NCI-H1436 treated with DMSO at 0.1 percent for 48 hours (cell line): ENCODE results near the gene PPDPF.
"Not testable (repeated sequence)": the region's sequence is repeated elsewhere in the genome, so short reads cannot be mapped to it uniquely, and the experiment has no call there.

Experiments
- DNase-seq: peaks from one replicate; lab custom pipeline; 2025; lab: John Stamatoyannopoulos, UW

The PPDPF gene

DNA sequence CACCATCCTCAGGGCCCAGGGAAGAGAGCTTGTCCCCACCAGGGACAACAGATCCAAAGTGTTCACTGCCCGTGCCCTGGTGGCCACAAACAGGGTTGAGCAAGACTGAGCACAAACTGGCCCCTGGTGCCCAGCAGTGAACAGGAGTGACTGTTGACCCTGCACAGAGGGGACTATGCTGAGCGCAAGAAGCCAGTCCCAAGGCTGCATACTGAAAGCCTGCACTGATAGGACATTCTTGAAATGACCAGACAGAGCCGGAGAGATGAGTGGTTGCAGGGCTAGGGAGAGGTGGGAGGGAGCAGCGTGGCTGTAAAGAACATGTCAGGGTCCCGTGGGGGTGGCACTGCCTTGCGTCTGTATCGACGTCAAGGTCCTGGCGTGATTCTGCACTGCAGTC is 30.5 kb downstream of the PPDPF start:
- no peak for DNase-seq

DNA sequence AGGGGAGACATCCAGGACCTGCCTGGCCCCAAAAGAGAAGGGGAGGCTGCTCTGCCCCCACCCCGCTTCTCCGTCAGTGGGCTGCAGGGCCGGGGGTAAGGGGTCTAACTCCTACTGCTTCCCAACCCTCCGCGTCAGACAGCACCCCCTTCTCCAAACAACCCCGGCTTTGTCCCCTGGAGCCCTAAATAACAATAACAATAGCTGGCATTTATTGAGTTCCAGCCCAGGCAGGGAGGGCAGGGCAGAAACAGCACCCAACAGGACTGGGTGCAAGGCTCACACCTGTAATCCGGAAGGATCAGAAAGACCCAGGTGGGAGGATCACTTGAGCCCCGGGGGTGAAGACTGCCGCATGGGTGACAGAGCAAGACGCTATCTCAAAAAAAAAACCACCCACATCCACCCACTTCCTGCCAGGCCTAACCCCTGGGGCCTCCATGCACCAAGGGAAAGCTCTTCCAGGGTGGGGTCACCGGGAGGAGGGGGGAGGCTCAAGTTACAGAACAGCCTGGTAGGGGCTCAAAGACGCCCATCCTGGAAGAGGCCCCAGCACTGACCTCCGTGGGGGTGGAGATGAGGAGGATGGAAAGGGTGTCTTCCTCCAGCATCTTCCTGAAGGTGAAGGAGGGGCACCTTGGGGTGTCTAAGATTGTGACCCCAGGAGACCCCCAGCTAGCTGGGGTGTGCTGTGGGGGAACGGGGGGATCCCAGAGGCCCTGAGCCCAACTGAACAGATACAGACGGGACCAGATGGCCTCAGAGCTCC is 32.1 kb downstream of the PPDPF start:
- no peak for DNase-seq

DNA sequence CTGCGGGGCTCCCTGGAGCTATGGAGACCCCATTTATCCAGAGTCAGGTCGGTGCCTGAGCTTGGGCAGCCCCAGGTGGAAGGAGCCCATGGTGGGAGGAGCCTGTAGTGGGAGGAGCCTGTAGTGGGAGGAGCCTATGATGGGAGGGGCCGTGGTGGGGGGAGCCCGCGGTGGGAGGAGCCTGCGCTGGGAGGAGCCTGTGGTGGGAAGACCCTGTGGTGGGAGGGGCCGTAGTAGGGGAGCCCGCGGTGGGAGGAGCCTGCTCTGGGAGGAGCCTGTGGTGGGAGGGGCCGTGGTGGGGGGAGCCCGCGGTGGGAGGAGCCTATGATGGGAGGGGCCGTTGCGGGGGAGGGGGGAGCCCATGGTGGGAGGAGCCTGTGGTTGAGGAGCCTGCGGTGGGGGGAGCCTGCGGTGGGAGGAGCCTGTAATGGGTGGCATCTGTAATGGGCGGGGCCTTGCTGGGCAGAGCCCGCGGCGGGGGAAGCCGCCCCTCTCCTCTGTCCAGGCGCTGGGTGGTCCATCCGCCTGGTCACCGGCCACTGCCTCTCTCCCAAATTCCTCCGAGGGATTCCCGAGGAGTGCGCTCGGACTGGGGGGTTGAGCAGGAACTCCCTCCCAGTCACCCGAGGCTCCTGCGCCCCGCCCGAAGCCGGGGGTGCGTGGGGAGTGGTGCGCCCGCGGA is 32.8 kb downstream of the PPDPF start:
- no peak for DNase-seq

DNA sequence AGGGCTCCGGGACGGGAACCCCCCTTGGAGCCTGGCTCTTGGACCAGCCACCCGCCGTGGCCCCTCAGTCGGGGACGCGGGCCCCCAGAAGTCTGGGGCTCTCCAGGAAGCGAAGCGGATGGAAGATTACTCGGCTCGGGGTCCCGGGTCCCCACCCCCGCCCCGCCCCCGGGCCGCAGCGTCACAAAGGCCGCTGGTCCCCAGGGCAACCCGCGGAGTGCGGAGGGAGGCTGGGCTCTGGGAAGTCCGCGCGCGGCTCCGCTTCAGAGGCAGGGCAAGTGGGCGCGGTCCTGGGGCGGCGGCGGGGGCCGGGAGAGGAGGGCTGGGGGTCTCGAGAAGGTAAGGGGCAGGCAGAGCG is 33.3 kb downstream of the PPDPF start, which contains the start of gene FNDC11:
TSS of gene FNDC11 (plus strand) at position 227 of the 358 bp plus-strand sequence. CDS start 1,505 bp downstream, outside the sequence.
- no peak for DNase-seq

DNA sequence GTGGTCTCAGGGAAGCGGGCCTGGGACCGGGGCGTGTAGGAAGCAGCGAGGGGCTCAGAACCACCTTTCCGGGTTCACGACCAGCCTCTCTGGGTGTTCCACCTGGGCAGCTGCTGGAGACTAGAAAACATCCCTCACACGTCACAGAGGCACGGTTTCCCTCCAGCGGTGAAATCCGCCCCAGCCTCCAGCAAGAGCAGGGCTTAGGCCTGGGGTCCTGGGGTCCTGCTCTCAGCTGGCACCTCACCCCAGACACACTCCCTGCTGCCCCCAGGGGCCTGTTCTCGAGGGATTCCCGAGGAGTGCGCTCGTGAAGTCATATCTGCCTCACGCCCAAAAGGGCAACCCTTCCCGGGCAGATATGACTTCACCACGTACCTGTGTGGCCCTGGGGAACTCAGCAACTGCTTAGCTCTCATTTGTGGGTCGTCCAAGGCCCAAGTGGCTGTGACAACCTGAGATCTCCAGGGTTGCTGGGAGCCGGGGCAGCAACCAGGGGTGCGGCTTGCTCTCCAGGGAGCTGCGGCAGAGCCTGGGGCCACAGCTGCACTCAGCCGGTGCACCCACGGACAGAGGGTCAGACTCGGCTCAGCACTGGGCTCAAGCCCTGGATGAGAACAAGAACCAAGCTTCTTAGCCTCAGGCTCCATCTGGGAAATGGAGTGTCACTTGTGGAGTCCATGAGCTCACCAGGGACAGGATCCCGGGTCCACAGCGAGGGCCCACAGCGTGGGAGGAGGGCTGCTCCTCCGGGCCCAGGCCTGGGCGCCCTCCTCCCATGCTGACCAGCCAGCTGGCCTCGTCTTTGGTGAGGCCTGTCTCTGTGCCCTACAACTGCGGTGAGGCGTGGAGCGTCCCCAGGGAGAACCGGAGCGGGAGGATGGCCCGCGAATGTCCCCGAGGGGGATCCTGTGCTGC is 34.1 kb downstream of the PPDPF start:
- no peak for DNase-seq

DNA sequence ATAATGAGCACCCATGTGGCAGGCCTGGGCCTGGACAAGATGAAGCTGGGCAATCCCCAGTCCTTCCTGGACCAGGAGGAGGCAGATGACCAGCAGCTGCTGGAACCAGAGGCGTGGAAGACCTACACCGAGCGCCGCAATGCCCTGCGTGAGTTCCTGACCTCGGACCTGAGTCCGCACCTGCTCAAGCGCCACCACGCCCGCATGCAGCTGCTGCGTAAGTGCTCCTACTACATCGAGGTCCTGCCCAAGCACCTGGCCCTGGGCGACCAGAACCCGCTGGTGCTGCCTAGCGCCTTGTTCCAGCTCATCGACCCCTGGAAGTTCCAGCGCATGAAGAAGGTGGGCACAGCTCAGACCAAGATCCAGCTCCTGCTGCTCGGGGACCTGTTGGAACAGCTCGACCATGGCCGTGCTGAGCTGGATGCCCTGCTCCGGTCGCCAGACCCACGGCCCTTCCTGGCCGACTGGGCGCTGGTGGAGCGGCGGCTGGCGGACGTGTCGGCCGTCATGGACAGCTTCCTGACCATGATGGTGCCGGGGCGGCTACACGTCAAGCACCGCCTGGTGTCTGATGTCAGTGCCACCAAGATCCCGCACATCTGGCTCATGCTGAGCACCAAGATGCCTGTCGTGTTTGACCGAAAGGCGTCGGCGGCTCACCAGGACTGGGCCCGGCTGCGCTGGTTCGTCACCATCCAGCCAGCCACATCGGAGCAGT is 35.3 kb downstream of the PPDPF start:
- DNase-seq: no peak

DNA sequence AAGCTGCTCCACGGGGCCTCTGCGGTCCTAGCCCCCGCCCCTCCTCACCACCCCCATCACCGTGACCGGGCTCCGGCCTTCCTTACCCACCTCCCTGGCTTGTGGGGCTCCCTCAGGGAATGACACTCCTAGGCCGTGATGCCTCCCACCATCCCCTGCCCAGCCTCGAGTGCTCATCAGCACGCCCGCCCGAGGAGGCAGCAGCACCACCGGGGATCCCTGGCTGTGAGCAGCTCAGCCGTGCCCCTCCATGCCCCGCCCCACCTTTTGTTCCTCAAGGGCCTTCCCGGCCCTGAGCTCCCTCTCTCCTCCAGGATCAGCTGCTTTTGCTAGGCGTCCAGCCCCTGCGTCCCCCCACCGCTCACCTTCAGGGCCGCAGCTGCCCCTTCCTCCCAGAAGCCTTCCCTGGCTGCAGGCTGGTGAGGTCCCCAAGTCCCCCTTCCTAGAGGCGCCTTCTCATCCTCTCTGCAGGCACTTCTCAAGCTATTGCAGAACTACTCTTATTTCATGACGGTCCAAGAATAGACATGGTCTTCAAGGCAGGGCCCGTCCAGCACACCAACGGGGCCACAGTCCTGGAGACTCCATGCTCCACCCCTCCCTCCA is 36.4 kb downstream of the PPDPF start:
- DNase-seq: no peak

DNA sequence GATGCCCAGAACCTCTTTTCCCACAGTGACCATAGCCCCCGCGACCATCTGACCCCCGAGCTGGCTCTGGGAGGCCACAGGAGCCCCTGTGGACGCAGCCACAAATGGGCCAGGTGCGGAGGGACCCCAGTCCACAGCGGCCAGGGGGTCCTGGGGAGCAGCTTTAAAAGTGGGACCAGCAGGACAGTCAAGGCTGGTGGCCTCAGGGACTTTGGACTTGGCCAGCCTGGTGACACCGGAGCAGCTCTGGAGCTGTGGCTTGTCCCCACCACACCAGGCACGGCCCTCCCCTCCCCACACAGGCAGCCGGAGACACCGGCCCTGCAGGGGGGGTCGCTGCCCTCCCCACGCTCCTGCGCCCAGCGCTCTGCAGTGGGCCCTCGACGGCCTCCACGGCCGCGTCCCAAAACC is 36.9 kb downstream of the PPDPF start:
- DNase-seq: no peak

DNA sequence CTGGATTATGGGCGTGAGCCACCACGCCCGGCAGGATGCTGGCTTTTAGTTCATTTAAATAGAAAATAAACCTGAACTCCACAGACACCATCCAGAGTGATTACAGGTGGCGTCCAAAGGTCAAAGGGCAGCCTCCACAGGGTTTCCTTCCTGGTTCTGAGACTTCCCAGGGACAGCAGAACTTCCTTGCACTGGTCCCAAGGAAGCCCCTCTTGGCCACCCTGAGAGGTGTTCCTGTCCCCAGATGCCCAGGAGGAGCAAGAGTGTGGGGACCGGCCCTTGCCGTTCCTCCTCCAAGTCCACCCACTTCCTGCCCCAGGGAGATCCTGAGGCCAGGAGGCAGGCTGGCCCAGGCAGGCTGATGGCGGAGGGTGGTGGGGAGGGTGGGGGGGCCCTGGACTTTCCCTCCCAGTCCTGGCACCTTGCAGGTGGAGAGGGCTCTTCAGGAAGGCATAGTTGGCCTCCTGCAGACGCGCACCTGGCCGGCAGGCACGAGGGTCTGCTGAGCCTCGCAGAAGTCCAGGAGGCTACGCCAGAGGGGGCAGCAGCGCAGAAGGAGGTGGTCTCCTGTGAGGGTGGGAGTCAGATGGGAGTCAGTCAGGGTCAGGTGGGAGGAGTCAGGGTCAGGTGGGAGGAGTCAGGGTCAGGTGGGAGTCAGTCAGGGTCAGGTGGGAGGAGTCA is 38.4 kb downstream of the PPDPF start:
- no peak for DNase-seq

DNA sequence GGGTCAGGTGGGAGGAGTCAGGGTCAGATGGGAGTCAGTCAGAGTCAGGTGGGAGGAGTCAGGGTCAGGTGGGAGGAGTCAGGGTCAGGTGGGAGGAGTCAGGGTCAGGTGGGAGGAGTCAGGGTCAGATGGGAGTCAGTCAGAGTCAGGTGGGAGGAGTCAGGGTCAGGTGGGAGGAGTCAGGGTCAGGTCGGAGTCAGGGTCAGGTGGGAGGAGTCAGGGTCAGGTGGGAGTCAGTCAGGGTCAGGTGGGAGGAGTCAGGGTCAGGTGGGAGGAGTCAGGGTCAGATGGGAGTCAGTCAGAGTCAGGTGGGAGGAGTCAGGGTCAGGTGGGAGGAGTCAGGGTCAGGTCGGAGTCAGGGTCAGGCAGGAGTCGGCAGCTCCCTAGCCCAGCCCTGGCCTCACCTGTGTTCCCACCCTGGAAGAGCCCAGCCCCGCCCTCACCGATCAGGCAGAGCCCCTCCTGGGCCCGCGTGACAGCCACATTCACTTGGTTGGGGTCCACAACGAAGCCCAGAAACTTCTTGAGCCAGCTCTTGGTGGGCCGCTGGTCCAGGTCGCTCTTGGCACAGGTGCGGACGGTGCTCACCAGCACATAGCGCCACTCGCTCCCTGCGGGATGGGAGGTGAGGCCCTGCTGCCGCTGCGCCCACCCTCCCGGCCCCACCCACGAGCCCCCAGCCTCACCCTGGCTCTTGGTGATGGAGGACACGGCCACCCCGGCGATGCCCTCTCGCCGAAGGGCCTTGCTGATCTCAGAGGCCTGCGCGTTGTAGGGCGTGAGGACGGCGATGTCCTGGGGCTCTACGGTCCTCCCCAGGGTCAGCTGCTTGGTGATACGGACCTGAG is 39.1 kb downstream of the PPDPF start:
- DNase-seq: not testable (repeated sequence)

DNA sequence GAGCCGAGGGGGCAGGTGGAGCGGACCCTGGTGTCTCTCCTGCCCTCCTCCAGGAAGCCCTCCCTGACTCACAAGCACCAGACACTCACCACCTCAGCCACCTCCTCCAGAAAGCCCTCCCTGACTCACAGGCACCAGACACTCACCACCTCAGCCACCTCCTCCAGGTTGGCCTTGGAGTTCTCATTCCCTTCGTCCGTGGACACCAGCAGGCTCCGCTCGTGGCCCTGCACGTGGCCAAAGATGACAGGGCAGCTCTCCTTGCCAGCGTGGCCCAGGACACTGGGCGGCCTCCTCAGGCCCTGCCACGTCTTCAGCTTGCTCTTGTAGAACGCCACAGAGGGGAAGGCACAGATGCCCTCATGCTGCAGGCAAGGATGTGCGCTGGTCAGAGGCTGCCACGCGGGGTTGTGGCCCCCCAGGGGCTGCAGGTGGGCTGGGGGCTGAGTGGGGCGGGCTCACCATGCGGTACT is 39.8 kb downstream of the PPDPF start:
- DNase-seq: no peak

DNA sequence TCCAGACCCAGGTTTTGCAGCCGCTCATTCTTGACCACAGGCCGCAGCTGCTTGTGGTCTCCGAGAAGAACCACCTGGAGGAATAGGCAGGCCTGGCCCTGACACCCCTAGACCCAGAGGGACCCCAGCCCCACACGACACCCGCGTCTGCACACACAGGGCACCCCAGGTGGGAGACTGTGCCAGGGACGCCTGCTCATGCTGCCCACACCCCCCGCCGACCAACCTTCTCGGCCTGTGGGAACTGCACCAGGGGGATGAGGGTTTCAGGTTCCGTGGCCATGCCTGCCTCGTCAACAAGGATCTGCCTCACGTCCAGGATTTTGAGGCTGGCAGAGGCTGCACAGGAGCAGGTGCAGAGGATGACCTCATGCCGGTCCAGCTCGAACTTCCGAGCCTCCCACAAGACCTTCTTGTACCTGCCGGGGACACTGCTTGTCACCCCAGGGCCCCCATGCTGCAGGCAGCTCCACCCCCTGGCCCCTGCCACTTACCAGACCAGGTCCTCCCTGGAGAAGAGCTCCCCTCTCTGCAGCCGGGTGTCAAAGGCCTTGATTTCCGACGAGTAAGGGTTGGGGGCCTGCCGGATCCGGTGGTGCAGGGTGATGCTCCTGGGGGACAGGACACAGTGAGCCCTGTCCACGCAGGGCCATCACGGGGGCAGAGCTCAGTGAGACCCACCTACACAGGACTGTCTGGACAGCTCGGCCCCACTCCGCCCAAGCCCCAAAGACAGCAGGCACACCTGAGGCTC is 40.5 kb downstream of the PPDPF start:
- no peak for DNase-seq

DNA sequence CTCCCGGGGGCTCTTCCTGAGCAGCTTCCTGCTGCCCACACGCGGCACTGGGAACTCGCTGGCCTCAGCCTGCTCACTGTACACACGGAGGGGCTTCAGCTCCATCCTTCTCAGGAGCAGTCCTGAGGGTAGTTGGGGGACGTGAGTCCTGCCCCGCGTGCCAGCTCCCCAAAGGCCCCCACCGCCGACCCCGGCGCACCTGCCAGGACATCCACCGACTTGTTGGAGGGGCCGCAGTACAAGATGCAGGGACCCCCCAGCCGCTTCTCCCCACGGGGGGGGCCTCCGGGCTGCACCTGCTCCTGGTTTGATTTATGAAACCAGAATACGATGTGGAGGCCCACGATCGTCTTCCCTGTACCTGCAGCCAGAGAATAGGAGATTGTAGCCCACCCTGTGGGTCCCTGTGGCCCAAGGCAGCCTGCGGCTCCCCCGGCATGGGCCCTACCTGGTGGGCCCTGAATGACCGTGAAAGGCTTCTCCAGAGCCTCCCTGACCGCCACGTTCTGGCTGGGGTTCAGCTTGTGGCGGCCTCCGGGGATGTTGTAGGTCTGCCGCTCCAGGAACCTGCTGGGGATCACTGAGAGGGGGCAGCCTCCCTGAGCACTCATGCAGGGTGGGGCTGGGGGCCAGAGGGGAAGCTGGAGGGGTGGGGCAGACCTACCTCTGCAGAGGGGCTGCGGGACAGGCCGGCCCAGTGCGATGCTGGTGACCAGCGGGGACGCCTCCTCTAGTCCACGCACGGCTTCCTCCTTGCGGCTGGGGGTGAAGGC is 41.2 kb downstream of the PPDPF start:
- no peak for DNase-seq

DNA sequence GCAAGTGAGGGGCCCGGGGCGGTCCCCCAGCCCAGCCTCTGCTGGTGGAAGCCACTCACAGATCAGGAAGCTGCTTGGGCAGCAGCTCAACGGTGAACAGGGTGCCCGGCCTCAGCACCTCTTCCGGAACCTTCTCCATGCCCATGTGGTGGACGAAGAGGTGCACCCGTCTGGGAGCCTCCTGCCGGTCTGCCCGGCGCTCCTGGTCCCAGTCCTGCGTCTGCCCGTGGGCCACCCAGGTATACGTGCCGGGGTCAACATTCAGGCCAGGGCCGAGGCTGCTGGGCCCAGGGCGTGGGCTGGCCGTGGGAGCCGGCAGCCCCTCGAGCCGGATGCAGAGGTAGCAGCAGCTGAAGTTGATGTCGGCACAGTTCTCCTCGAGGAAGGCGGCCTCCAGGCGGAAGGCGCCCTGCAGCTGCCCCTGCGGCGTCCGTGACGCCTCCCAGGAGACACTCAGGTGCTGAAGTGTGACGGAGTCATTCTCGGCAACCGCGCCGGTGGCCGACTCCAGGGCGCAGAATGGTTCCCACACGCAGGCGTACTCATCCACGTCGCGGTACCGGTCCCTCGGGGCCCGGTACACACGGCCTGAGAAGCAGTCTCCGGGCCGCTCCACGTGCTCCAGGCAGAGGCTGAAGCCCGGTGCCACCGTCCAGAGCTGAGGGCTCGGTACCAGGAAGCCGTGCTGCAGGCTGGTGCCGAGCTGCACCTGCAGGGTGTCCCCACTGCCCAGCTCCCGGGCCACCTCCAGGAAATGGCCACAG is 42.1 kb downstream of the PPDPF start:
- no peak for DNase-seq

DNA sequence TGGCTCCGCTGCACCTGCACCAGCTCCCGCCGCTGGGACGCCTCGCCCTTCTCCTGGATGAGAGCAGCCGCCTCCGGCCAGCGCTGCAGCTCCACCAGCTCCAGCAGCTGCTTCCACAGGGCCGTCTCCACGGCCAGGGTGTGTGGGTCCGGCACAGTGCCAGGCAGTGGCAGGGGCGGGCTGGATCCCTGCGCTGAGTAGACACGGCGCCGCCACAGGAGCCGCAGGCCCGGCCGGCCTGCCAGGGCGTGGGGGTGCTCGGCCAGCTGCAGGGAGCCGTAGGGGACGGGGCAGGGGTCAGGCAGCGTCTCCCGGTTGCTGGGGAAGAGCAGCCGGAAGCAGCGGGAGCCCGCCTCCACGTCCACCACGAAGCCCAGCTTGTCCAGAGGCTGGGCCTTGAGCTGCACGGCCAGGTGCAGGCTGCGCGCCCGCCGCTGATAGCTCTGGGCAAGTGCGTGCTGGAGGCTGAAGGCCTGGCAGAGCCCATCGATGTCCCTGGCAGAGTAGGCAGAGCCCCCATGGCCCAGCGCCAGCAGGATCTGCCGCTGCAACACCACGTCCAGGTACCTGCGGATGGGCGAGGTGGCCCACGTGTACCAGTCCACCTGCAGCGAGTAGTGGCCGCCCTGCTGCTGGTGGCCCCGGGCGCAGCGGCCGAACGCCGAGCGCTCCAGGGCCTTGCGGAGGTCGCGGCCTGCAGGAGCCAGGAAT is 42.8 kb downstream of the PPDPF start:
- DNase-seq: no peak

DNA sequence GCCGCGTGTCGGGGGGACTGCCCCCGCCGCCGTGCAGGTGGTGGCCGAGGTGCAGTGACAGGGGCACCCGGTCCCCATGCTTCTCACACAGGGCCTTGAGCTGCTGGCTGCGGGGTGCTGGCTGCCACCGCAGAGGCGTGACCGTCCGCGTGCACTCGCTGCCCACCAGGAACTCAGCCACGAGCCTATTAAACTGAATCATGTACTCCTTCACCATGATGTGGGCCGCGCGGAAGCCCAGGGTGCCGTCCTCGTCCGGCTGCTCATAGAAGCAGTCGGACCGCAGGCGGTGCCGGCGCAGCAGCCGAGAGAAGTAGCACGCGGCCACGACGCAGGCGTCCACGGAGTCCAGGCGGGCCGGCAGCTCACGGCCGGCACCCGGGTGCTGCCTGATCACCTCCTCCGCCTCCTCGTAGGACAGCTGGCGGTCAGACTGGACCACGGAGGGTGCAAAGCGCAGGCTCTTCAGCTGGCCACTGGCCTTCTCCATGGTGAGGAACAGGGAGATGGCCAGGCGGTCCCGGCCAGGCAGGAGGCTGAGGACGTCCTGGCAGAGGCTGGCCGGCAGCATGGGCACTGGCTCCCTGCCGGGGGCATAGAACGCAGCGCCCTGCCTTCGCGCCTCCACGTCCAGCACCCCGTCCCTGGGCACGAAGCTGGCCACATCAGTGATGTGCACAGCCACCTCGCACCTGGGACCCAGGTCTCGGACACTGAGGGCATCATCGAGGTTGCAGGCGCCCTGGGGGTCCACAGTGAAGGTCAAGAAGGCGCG is 43.7 kb downstream of the PPDPF start:
- no peak for DNase-seq
